Smooth muscle cell (in vitro differentiated cells): ENCODE results near the gene NFKBIA. TPM values are rescaled to one million over a fixed set of nuclear protein-coding genes. Genes with fewer than 3 reads are reported as not detected.
A peak's percentile ranks its signal among the peaks of the same experiment; 100 is the strongest.
"Not testable (repeated sequence)": the region's sequence is repeated elsewhere in the genome, so short reads cannot be mapped to it uniquely, and the experiment has no call there.

Source experiments
- DNase-seq: peaks from one replicate; lab custom pipeline; 2025; ENCODE audit not compliant: unreplicated experiment; lab: John Stamatoyannopoulos, UW
- H2AFZ ChIP-seq: fragments of 200-600 bp; sonication (generic); 2 replicates; pipeline ENCODE4 v1.6.0; 2016; ENCODE audit warnings: antibody characterized with exemption, low read depth, mild to moderate bottlenecking
- H3F3A ChIP-seq: fragments of 200-600 bp; sonication (generic); 2 replicates; pipeline ENCODE4 v1.6.0; 2017; ENCODE audit warnings: antibody characterized with exemption, low read depth
- H3K27ac ChIP-seq: fragments of 200-600 bp; sonication (generic); 2 replicates; pipeline ENCODE4 v1.5.1; 2016; ENCODE audit warnings: low read depth, mild to moderate bottlenecking
- H3K27me3 ChIP-seq: fragments of 200-600 bp; sonication (generic); 2 replicates; pipeline ENCODE4 v1.6.1; 2016; ENCODE audit warnings: low read depth, mild to moderate bottlenecking
- H3K36me3 ChIP-seq: fragments of 200-600 bp; sonication (generic); 2 replicates; pipeline ENCODE4 v1.5.1; 2016; ENCODE audit warnings: low read depth
- H3K4me1 ChIP-seq: fragments of 200-600 bp; sonication (generic); 2 replicates; pipeline ENCODE4 v1.5.1; 2016; ENCODE audit warnings: low read depth
- H3K4me2 ChIP-seq: fragments of 200-600 bp; sonication (generic); 2 replicates; pipeline ENCODE4 v1.6.0; 2016; ENCODE audit warnings: mild to moderate bottlenecking
- H3K4me3 ChIP-seq: fragments of 200-600 bp; sonication (generic); 2 replicates; pipeline ENCODE4 v1.5.1; 2016; ENCODE audit warnings: mild to moderate bottlenecking
- H3K79me2 ChIP-seq: fragments of 200-600 bp; sonication (generic); 2 replicates; pipeline ENCODE4 v1.6.0; 2016; ENCODE audit warnings: low read depth, mild to moderate bottlenecking
- H3K9ac ChIP-seq: fragments of 200-600 bp; sonication (generic); 2 replicates; pipeline ENCODE4 v1.6.0; 2016; ENCODE audit warnings: low read depth
- H3K9me3 ChIP-seq: fragments of 200-600 bp; sonication (generic); replicated peaks from 2 replicates; pipeline ENCODE4 v1.5.1; 2016; ENCODE audit warnings: low read depth
- H4K20me1 ChIP-seq: fragments of 200-600 bp; sonication (generic); 2 replicates; pipeline ENCODE4 v1.6.0; 2016; ENCODE audit warnings: low read depth
- WGBS: methylation state at CpG from one replicate; pipeline ENCODE4 v1.1.7; 2016; ENCODE audit warnings: low lambda C conversion rate; 5-methylcytosine and 5-hydroxymethylcytosine counted together
- polyA plus RNA-seq: library from polyadenylated mRNA; unstranded; fragments of >200 nt; fragmentation: Nextera tagmentation; extraction: Ambion mirVana; gene quantifications from 2 replicates; pipeline ENCODE4 v1.2.1, GENCODE V29; 2016
- total RNA-seq: library from RNA; depleted of rRNA; stranded (reverse); fragments of >200 nt; gene quantifications from 2 replicates; pipeline ENCODE4 v1.2.3, GENCODE V29; 2014
- TF ChIP-seq, protein P1 (sequence below): fragments of 200-600 bp; sonication (generic); IDR thresholded peaks from 2 replicates; pipeline ENCODE4 v1.5.1; 2017; ENCODE audit warnings: borderline replicate concordance, mild to moderate bottlenecking, antibody characterized with exemption; ENCODE audit not compliant: insufficient read depth, poor library complexity, severe bottlenecking

NFKBIA gene
- total and polyA plus RNA-seq, 2 experiments from 2014 or later = 215 to 223 TPM

GRCh38 chr14:35399083-35399937 is 5.2 kb downstream of the NFKBIA start:
- DNase-seq = no peak
- 86% methylated on average over 15 of the region's 15 CpGs for WGBS
- H3K4me3 ChIP-seq = no peak overlapping the region
- peaks cover 36% of the 10 kb centered on the region for H3F3A ChIP-seq
- peaks cover 10% of the 10 kb centered on the region for H3K36me3 ChIP-seq
- H3K79me2 ChIP-seq = peaks cover 26% of the 10 kb centered on the region
- no peaks in the 10 kb centered on the region for H3K9me3 ChIP-seq
- peaks cover 33% of the 10 kb centered on the region for H4K20me1 ChIP-seq
- no peaks in the 10 kb centered on the region for H3K27me3 ChIP-seq
- peak overlapping the region; percentile 66 for H3K27ac ChIP-seq
- H3K4me1 ChIP-seq = peaks cover 16% of the 10 kb centered on the region
- no peak overlapping the region for H3K4me2 ChIP-seq
- no peak overlapping the region for H2AFZ ChIP-seq
- TF ChIP-seq, protein P1, sequence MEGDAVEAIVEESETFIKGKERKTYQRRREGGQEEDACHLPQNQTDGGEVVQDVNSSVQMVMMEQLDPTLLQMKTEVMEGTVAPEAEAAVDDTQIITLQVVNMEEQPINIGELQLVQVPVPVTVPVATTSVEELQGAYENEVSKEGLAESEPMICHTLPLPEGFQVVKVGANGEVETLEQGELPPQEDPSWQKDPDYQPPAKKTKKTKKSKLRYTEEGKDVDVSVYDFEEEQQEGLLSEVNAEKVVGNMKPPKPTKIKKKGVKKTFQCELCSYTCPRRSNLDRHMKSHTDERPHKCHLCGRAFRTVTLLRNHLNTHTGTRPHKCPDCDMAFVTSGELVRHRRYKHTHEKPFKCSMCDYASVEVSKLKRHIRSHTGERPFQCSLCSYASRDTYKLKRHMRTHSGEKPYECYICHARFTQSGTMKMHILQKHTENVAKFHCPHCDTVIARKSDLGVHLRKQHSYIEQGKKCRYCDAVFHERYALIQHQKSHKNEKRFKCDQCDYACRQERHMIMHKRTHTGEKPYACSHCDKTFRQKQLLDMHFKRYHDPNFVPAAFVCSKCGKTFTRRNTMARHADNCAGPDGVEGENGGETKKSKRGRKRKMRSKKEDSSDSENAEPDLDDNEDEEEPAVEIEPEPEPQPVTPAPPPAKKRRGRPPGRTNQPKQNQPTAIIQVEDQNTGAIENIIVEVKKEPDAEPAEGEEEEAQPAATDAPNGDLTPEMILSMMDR = no peak
- no peak overlapping the region for H3K9ac ChIP-seq

- TF ChIP-seq, protein P1 = no peak
- no peak for DNase-seq
- WGBS = 32% methylated on average over 4 of the region's 4 CpGs
These were observed 6.4 kb downstream of the NFKBIA start for GRCh38 chr14:35398071-35398584.

DNA sequence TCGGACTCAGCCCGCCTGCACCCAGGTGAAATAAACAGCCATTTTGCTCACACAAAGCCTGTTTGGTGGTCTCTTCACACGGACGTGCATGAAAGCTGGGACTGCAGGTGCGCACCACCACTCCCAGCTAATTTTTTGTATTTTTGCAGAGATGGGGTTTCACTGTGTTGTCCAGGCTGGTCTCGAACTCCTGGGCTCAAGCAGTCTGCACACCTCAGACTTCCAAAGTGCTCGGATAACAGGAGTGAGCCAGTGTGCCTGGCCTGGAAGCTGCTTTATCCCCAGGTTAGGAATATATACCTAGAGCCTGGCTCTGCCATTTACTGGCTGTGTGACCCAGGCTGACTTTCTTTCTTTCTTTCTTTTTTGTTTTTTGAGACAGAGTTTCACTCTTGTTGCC is 7.9 kb downstream of the NFKBIA start:
- not testable (repeated sequence) for H3K79me2 ChIP-seq, H3K4me2 ChIP-seq, H3K4me3 ChIP-seq, H3K9ac ChIP-seq, H3K27me3 ChIP-seq, H3K36me3 ChIP-seq, H3K4me1 ChIP-seq, H2AFZ ChIP-seq, H3K9me3 ChIP-seq, H3K27ac ChIP-seq, DNase-seq
- Histone ChIP-seq H3F3A (peaks cover 16% of the 10 kb centered on the region), H4K20me1 (peaks cover 12% of the 10 kb centered on the region)
- WGBS = 96% methylated on average over 7 of the region's 7 CpGs

More at GRCh38 chr14:35398071-35398584, 6.4 kb downstream of the NFKBIA start:
- peaks cover 8% of the 10 kb centered on the region for H3K36me3 ChIP-seq
- peaks cover 21% of the 10 kb centered on the region for H3K79me2 ChIP-seq
- H3K4me2 ChIP-seq = no peak overlapping the region
- no peaks in the 10 kb centered on the region for H3K9me3 ChIP-seq
- H3K4me1 ChIP-seq = peaks cover 11% of the 10 kb centered on the region
- no peaks in the 10 kb centered on the region for H3K27me3 ChIP-seq
- H2AFZ ChIP-seq = no peak overlapping the region
- H3F3A ChIP-seq = peaks cover 30% of the 10 kb centered on the region
- no peak overlapping the region for H3K4me3 ChIP-seq
- no peak overlapping the region for H3K9ac ChIP-seq
- H4K20me1 ChIP-seq = peaks cover 27% of the 10 kb centered on the region
- peak overlapping the region; percentile 66 for H3K27ac ChIP-seq

- H2AFZ ChIP-seq = no peak overlapping the region
- H3F3A ChIP-seq = peaks cover 6% of the 10 kb centered on the region
- H3K36me3 ChIP-seq = no peaks in the 10 kb centered on the region
- no peak for DNase-seq
- H3K4me1 ChIP-seq = no peaks in the 10 kb centered on the region
- H3K4me3 ChIP-seq = no peak overlapping the region
- no peak overlapping the region for H3K9ac ChIP-seq
- H3K9me3 ChIP-seq = no peaks in the 10 kb centered on the region
- no peak overlapping the region for H3K27ac ChIP-seq
- H4K20me1 ChIP-seq = no peaks in the 10 kb centered on the region
- H3K79me2 ChIP-seq = no peaks in the 10 kb centered on the region
- no peak overlapping the region for H3K4me2 ChIP-seq
- H3K27me3 ChIP-seq = no peaks in the 10 kb centered on the region
- TF ChIP-seq, protein P1 = no peak
- 97% methylated on average over 13 of the region's 13 CpGs for WGBS
These were observed 9.3 kb downstream of the NFKBIA start for GRCh38 chr14:35395283-35395682.
